GM12878 (cell line): ENCODE data around the gene HSD11B1. TPM values are rescaled to one million over a fixed set of nuclear protein-coding genes. Genes with fewer than 3 reads are reported as not detected.

Source experiments
- ATAC-seq: fragments of 200-7000 bp; cut with Tn5 transposase; 3 replicates; pipeline ENCODE4 v1.9.1; 2020; ENCODE audit warnings: mild to moderate bottlenecking, moderate library complexity
- BruUV-seq: library from RNA; stranded (reverse); fragments of 400-500 nt; replicated peaks from 2 replicates; lab custom pipeline; 2021; lab: Mats Ljungman, UMichigan
- CTCF ChIA-PET: fragments of 300-600 bp; sonication (Branson Sonifier 250); formaldehyde crosslinking; extraction: SDS; loops from one replicate; lab custom pipeline; 2021; ENCODE audit warnings: inconsistent platforms; lab: Yijun Ruan, JAX
- POLR2A ChIA-PET: fragments of 350-600 bp; formaldehyde crosslinking; extraction: SDS; loops from one replicate; lab custom pipeline; 2021; ENCODE audit warnings: inconsistent platforms; lab: Charles Lee
- RAD21 ChIA-PET: fragments of 300-600 bp; sonication (Branson Sonifier 250); formaldehyde crosslinking; loops from one replicate; lab custom pipeline; 2023; ENCODE audit warnings: antibody characterized with exemption; ENCODE audit not compliant: unreplicated experiment; lab: Charles Lee
- SMC1A ChIA-PET: fragments of 300-600 bp; sonication (Branson Sonifier 250); formaldehyde crosslinking; loops from one replicate; lab custom pipeline; 2023; ENCODE audit not compliant: unreplicated experiment, uncharacterized antibody; lab: Charles Lee
- DNase-seq: peaks from one replicate; pipeline ENCODE4 v3.0.0-alpha.2; 2011; ENCODE audit warnings: low read depth, low spot score
- FAIRE-seq: peaks from 3 replicates; lab custom pipeline; 2011; peaks lifted over from hg19 to GRCh38; lab: Jason Lieb, UNC
- H2AFZ ChIP-seq: 2 replicates; pipeline ENCODE4 v1.6.0; 2011; ENCODE audit warnings: low read depth, low read length, control low read depth; ENCODE audit not compliant: control insufficient read depth
- H3K27ac ChIP-seq: 2 replicates; pipeline ENCODE4 v1.5.1; 2011; ENCODE audit warnings: control low read depth; ENCODE audit not compliant: control insufficient read depth, insufficient read depth
- H3K27me3 ChIP-seq, 2 experiments: replicated peaks in 1 of 2; 2 replicates each; pipeline versions ENCODE4 v1.6.0 to v1.6.1; 2011; ENCODE audit warnings: low read length in 1 of 2; ENCODE audit not compliant: control insufficient read depth in 2 of 2, insufficient read depth in 2 of 2
- H3K36me3 ChIP-seq, 2 experiments: 2 replicates each; pipeline ENCODE4 v1.5.1; 2011; ENCODE audit warnings: low read length in 1 of 2; ENCODE audit not compliant: control insufficient read depth in 2 of 2, insufficient read depth in 2 of 2
- H3K4me1 ChIP-seq: 2 replicates; pipeline ENCODE4 v1.6.1; 2011; ENCODE audit warnings: mild to moderate bottlenecking, low read length, moderate library complexity, mixed read lengths; ENCODE audit not compliant: control insufficient read depth, insufficient read depth
- H3K4me2 ChIP-seq: 2 replicates; pipeline ENCODE4 v1.6.0; 2011; ENCODE audit warnings: control low read depth; ENCODE audit not compliant: control insufficient read depth, insufficient read depth
- H3K4me3 ChIP-seq: fragments of 200-600 bp; sonication (generic); 2 replicates; pipeline ENCODE4 v1.5.1; 2016
- H3K79me2 ChIP-seq: 2 replicates; pipeline ENCODE4 v1.6.0; 2011; ENCODE audit warnings: low read length; ENCODE audit not compliant: control insufficient read depth, insufficient read depth
- H3K9ac ChIP-seq: 2 replicates; pipeline ENCODE4 v1.8.0; 2011; ENCODE audit warnings: low read length, control low read depth, mixed read lengths; ENCODE audit not compliant: control insufficient read depth, insufficient read depth
- H3K9me3 ChIP-seq: replicated peaks from 3 replicates; pipeline ENCODE4 v1.5.1; 2011; ENCODE audit warnings: mild to moderate bottlenecking, low read length; ENCODE audit not compliant: control insufficient read depth, insufficient read depth
- H4K20me1 ChIP-seq: 2 replicates; pipeline ENCODE4 v1.6.0; 2011; ENCODE audit not compliant: control insufficient read depth, insufficient read depth
- CREB1 ChIP-seq: IDR thresholded peaks from 2 replicates; pipeline ENCODE4 v1.6.1; 2012; ENCODE audit warnings: low read depth, mild to moderate bottlenecking, inconsistent platforms
- ETV6 ChIP-seq, 2 experiments: fragments of 450-650 bp in 1 of 2; IDR thresholded peaks in 1 of 2; conservative IDR thresholded peaks in 1 of 2; 2 replicates each; pipeline ENCODE4 v1.6.1; 2014; ENCODE audit warnings: antibody characterized with exemption in 1 of 2, borderline replicate concordance in 1 of 2, low read depth in 1 of 2, mild to moderate bottlenecking in 1 of 2, moderate library complexity in 1 of 2
- IKZF2 ChIP-seq, 2 experiments: fragments of 450-650 bp; IDR thresholded peaks; 2 replicates each; pipeline ENCODE4 v1.6.1; 2017; ENCODE audit warnings: mild to moderate bottlenecking in 2 of 2, moderate library complexity in 2 of 2
- LARP7 ChIP-seq: fragments of 450-650 bp; IDR thresholded peaks from 2 replicates; pipeline ENCODE4 v1.6.1; 2017; ENCODE audit warnings: mild to moderate bottlenecking
- MEF2B ChIP-seq: fragments of 450-650 bp; IDR thresholded peaks from 2 replicates; pipeline ENCODE4 v1.6.1; 2018; ENCODE audit warnings: mild to moderate bottlenecking, moderate library complexity; ENCODE audit not compliant: partially characterized antibody, poor library complexity, severe bottlenecking
- NFYB ChIP-seq: IDR thresholded peaks from 2 replicates; pipeline ENCODE4 v1.6.1; 2011; ENCODE audit warnings: low read depth, mild to moderate bottlenecking, low read length, improper control_type of control experiment, moderate library complexity; ENCODE audit not compliant: insufficient read depth
- NRF1 ChIP-seq: conservative IDR thresholded peaks from 2 replicates; pipeline ENCODE4 v1.6.1; 2011; ENCODE audit warnings: mild to moderate bottlenecking, low read depth, low read length, improper control_type of control experiment
- RAD21 ChIP-seq: IDR thresholded peaks from 2 replicates; pipeline ENCODE4 v1.6.1; 2011; ENCODE audit warnings: mild to moderate bottlenecking, low read depth, low read length, moderate library complexity; ENCODE audit not compliant: insufficient read depth
- RELA ChIP-seq: fragments of 450-650 bp; IDR thresholded peaks from 2 replicates; pipeline ENCODE4 v1.8.0; 2014; ENCODE audit warnings: borderline replicate concordance; ENCODE audit not compliant: partially characterized antibody
- SUZ12 ChIP-seq: fragments of 200-600 bp; sonication (generic); IDR thresholded peaks from one replicate; pipeline ENCODE4 v1.6.1; 2018; ENCODE audit warnings: antibody characterized with exemption, mild to moderate bottlenecking; ENCODE audit not compliant: unreplicated experiment
- ZNF217 ChIP-seq: fragments of 450-650 bp; IDR thresholded peaks from 2 replicates; pipeline ENCODE4 v1.6.1; 2017; ENCODE audit warnings: antibody characterized with exemption, mild to moderate bottlenecking
- WGBS: methylation state at CpG from one replicate; pipeline ENCODE4 v1.1.6; 2016; ENCODE audit warnings: low lambda C conversion rate; ENCODE audit not compliant: insufficient replicate concordance, insufficient coverage; ENCODE audit errors: missing lambda C conversion rate; 5-methylcytosine and 5-hydroxymethylcytosine counted together
- in situ Hi-C: fragments of 300-500 bp; cut with MboI; formaldehyde crosslinking; loops from 9 replicates; pipeline ENCODE4 v1.14.3; 2018; ENCODE audit warnings: mixed read lengths
- intact Hi-C: fragments of 100-400 bp; cut with micrococcal nuclease; formaldehyde crosslinking; loops from one replicate; pipeline ENCODE4 v1.14.2; 2022; ENCODE audit not compliant: unreplicated experiment
- polyA plus RNA-seq, 11 experiments: library from polyadenylated mRNA; depleted of rRNA in 4 of 11; unstranded in 6 of 11; stranded (reverse) in 5 of 11; fragments of >200 nt; fragmentation: Nextera tagmentation in 4 of 11; fragmentation: Illumina TruSeq in 1 of 11; extraction: Ambion mirVana in 4 of 11; extraction: Trizol in 1 of 11; gene quantifications; 1 replicate in 1 of 11; 2 replicates in 10 of 11; pipeline versions ENCODE4 v1.2.1 to v1.2.3, GENCODE V29; 2011 to 2016; ENCODE audit warnings: inconsistent platforms in 2 of 11, missing spikeins in 2 of 11, low read depth in 1 of 11
- total RNA-seq, 4 experiments: library from RNA; depleted of rRNA in 3 of 4; stranded (reverse); fragments of >200 nt in 3 of 4; fragmentation: Illumina TruSeq in 1 of 4; extraction: Trizol in 1 of 4; gene quantifications; 2 replicates each; pipeline versions ENCODE4 v1.2.1 to v1.2.3, GENCODE V29; 2013 to 2021
- TF ChIP-seq, protein P1 (sequence below): IDR thresholded peaks from 2 replicates; pipeline ENCODE4 v1.6.1; 2011; ENCODE audit warnings: borderline replicate concordance, low read depth, mild to moderate bottlenecking, moderate library complexity, mixed read lengths, low read length; ENCODE audit not compliant: insufficient read depth; ENCODE audit errors: extremely low read length
- TF ChIP-seq, protein P2 (sequence below): fragments of 450-650 bp; IDR thresholded peaks from 2 replicates; pipeline ENCODE4 v1.6.1; 2018; ENCODE audit warnings: mild to moderate bottlenecking, low read depth, moderate library complexity; ENCODE audit not compliant: partially characterized antibody
- TF ChIP-seq, protein P3 (sequence below): fragments of 450-650 bp; IDR thresholded peaks from 2 replicates; pipeline ENCODE4 v1.6.1; 2017; ENCODE audit warnings: antibody characterized with exemption, mild to moderate bottlenecking, moderate library complexity
- TF ChIP-seq, protein P4 (sequence below): fragments of 450-650 bp; conservative IDR thresholded peaks from 2 replicates; pipeline ENCODE4 v1.6.1; 2017; ENCODE audit warnings: mild to moderate bottlenecking, moderate library complexity

Gene HSD11B1
- total and polyA plus RNA-seq, 10 of the 15 experiments (the other 5 are each of a cell fraction or from before 2014, with no cell fraction given): 0.04 to 0.27 (median 0.15) TPM; not detected in 7

DNA sequence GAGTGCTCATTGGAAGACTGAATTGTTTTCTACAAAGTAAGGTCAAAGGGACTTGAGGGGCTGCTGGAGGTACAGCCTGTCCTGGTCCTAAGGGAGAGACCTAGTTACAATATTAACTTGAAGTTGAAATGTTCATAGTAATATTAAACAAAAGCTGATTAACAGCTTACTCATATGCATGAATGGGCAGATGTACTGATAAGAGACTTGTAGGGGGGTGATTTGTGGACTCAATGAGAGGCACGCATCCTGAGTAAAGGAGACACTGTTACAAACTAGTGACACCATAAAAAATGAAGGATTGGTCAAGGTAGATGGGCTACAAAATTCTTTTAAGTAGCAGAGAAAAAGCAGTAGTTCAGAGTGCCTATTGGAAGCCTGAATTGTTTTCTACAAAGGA is 2.7 kb downstream of the HSD11B1 start:
- no peaks in the 10 kb centered on the region for H4K20me1 ChIP-seq
- ChIA-PET SMC1A (interaction anchor here (0.6 to 2.0 kb wide), 3 partner anchors 21 to 633 kb away, joined by 3 to 6 read pairs (median 3); no protein-coding TSS in a partner anchor), RAD21 (interaction anchor here (0.7 to 1.1 kb wide), 2 partner anchors 18 to 138 kb away, joined by 3 read pairs; no protein-coding TSS in a partner anchor), POLR2A (interaction anchor here (1.1 kb wide), 1 partner anchor 99 kb away, joined by 3 read pairs; no protein-coding TSS in a partner anchor), CTCF (interaction anchor here (0.7 to 1.3 kb wide), 5 partner anchors 14 to 273 kb away, joined by 3 to 5 read pairs (median 3); partner anchors contain the start of gene CAMK1G)
- H3K79me2 ChIP-seq: no peaks in the 10 kb centered on the region
- H3K4me3 ChIP-seq: no peak overlapping the region
- H3K4me1 ChIP-seq: peaks cover 3% of the 10 kb centered on the region; the same call in 1 of the 2 replicates
- ATAC-seq (no peak), DNase-seq (no peak), FAIRE-seq (no peak)
- H2AFZ ChIP-seq: no peak overlapping the region
- H3K27ac ChIP-seq: no peak overlapping the region
- H3K4me2 ChIP-seq: no peak overlapping the region
- BruUV-seq: no TSS peak
- intact Hi-C loops: no loop called here
- in situ Hi-C loops: no loop called here
- no peak overlapping the region for H3K9ac ChIP-seq
- H3K27me3 ChIP-seq: no peaks in the 10 kb centered on the region
- no peaks in the 10 kb centered on the region for H3K36me3 ChIP-seq
- no peaks in the 10 kb centered on the region for H3K9me3 ChIP-seq
- 91% methylated on average over 1 of the region's 1 CpG for WGBS
- TF ChIP-seq SUZ12 (no peak), ZNF217 (no peak), NRF1 (no peak), LARP7 (no peak), RELA (no peak), ETV6 (conservative IDR thresholded peaks at IDR 0.05 in 1 of 2, IDR thresholded peaks at IDR 0.05 in 1 of 2; ENCODE audit: borderline replicate concordance in 1 of 2, low read depth in 1 of 2) (no peak), NFYB (no peak), MEF2B (no peak), IKZF2 (IDR thresholded peaks at IDR 0.05) (no peak), CREB1 (no peak), RAD21 (no peak)
- TF ChIP-seq, protein P1, sequence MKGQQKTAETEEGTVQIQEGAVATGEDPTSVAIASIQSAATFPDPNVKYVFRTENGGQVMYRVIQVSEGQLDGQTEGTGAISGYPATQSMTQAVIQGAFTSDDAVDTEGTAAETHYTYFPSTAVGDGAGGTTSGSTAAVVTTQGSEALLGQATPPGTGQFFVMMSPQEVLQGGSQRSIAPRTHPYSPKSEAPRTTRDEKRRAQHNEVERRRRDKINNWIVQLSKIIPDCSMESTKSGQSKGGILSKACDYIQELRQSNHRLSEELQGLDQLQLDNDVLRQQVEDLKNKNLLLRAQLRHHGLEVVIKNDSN: no peak
- TF ChIP-seq, protein P2, sequence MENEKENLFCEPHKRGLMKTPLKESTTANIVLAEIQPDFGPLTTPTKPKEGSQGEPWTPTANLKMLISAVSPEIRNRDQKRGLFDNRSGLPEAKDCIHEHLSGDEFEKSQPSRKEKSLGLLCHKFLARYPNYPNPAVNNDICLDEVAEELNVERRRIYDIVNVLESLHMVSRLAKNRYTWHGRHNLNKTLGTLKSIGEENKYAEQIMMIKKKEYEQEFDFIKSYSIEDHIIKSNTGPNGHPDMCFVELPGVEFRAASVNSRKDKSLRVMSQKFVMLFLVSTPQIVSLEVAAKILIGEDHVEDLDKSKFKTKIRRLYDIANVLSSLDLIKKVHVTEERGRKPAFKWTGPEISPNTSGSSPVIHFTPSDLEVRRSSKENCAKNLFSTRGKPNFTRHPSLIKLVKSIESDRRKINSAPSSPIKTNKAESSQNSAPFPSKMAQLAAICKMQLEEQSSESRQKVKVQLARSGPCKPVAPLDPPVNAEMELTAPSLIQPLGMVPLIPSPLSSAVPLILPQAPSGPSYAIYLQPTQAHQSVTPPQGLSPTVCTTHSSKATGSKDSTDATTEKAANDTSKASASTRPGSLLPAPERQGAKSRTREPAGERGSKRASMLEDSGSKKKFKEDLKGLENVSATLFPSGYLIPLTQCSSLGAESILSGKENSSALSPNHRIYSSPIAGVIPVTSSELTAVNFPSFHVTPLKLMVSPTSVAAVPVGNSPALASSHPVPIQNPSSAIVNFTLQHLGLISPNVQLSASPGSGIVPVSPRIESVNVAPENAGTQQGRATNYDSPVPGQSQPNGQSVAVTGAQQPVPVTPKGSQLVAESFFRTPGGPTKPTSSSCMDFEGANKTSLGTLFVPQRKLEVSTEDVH: no peak
- TF ChIP-seq, protein P3, sequence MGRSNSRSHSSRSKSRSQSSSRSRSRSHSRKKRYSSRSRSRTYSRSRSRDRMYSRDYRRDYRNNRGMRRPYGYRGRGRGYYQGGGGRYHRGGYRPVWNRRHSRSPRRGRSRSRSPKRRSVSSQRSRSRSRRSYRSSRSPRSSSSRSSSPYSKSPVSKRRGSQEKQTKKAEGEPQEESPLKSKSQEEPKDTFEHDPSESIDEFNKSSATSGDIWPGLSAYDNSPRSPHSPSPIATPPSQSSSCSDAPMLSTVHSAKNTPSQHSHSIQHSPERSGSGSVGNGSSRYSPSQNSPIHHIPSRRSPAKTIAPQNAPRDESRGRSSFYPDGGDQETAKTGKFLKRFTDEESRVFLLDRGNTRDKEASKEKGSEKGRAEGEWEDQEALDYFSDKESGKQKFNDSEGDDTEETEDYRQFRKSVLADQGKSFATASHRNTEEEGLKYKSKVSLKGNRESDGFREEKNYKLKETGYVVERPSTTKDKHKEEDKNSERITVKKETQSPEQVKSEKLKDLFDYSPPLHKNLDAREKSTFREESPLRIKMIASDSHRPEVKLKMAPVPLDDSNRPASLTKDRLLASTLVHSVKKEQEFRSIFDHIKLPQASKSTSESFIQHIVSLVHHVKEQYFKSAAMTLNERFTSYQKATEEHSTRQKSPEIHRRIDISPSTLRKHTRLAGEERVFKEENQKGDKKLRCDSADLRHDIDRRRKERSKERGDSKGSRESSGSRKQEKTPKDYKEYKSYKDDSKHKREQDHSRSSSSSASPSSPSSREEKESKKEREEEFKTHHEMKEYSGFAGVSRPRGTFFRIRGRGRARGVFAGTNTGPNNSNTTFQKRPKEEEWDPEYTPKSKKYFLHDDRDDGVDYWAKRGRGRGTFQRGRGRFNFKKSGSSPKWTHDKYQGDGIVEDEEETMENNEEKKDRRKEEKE: no peak
- TF ChIP-seq, protein P4, sequence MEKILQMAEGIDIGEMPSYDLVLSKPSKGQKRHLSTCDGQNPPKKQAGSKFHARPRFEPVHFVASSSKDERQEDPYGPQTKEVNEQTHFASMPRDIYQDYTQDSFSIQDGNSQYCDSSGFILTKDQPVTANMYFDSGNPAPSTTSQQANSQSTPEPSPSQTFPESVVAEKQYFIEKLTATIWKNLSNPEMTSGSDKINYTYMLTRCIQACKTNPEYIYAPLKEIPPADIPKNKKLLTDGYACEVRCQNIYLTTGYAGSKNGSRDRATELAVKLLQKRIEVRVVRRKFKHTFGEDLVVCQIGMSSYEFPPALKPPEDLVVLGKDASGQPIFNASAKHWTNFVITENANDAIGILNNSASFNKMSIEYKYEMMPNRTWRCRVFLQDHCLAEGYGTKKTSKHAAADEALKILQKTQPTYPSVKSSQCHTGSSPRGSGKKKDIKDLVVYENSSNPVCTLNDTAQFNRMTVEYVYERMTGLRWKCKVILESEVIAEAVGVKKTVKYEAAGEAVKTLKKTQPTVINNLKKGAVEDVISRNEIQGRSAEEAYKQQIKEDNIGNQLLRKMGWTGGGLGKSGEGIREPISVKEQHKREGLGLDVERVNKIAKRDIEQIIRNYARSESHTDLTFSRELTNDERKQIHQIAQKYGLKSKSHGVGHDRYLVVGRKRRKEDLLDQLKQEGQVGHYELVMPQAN: no peak
